NCI-H187 treated with DMSO at 0.1 percent for 48 hours (cell line): ENCODE data around the gene GPS1.
A peak's percentile ranks its signal among the peaks of the same experiment; 100 is the strongest.
"Not testable (repeated sequence)": the region's sequence is repeated elsewhere in the genome, so short reads cannot be mapped to it uniquely, and the experiment has no call there.

ENCODE experiments used
- DNase-seq: peaks from one replicate; lab custom pipeline; 2025; lab: John Stamatoyannopoulos, UW

Gene GPS1

GRCh38 chr17:82028966-82029365 is 22.7 kb upstream of the GPS1 start:
- DNase-seq = no peak

GRCh38 chr17:82029391-82029790 is 22.3 kb upstream of the GPS1 start:
- no peak for DNase-seq

- DNase-seq = no peak
These were observed 21.7 kb upstream of the GPS1 start for GRCh38 chr17:82029990-82030469.

GRCh38 chr17:82030470-82031302 is 21.0 kb upstream of the GPS1 start:
- no peak for DNase-seq

GRCh38 chr17:82031303-82031884 is 20.3 kb upstream of the GPS1 start, which contains the start of gene RAC3:
TSS of gene RAC3 (plus strand) at chr17:82031678. CDS start at chr17:82031762, 84 bp downstream.
- DNase-seq = no peak

- DNase-seq = no peak
These were observed 19.6 kb upstream of the GPS1 start for GRCh38 chr17:82031885-82032627.

GRCh38 chr17:82033359-82034085 is 18.2 kb upstream of the GPS1 start:
- no peak for DNase-seq

- DNase-seq = no peak
These were observed 17.2 kb upstream of the GPS1 start for GRCh38 chr17:82034371-82035011.

GRCh38 chr17:82035488-82035887 is 16.2 kb upstream of the GPS1 start:
- DNase-seq = no peak

- no peak for DNase-seq
These were observed 15.6 kb upstream of the GPS1 start for GRCh38 chr17:82035956-82036633.

- no peak for DNase-seq
These were observed 15.0 kb upstream of the GPS1 start for GRCh38 chr17:82036634-82037091.

GRCh38 chr17:82037092-82037888 is 14.4 kb upstream of the GPS1 start, which contains the start of gene DCXR:
TSS of gene DCXR (minus strand) at chr17:82037697. CDS start at chr17:82037682, 15 bp downstream.
- peak; percentile 73 for DNase-seq

GRCh38 chr17:82037889-82038195 is 13.9 kb upstream of the GPS1 start:
- DNase-seq = no peak

- not testable (repeated sequence) for DNase-seq
These were observed 12.8 kb upstream of the GPS1 start for GRCh38 chr17:82038796-82039409.

GRCh38 chr17:82039695-82040299 is 11.9 kb upstream of the GPS1 start:
- DNase-seq = no peak

GRCh38 chr17:82041144-82041814 is 10.4 kb upstream of the GPS1 start:
- DNase-seq = no peak

GRCh38 chr17:82042649-82043048 is 9.0 kb upstream of the GPS1 start:
- no peak for DNase-seq

- DNase-seq = no peak
These were observed 8.2 kb upstream of the GPS1 start for GRCh38 chr17:82043507-82043906.
